ENCODE results near the gene CHDH. TPM values are rescaled to one million over a fixed set of nuclear protein-coding genes. Genes with fewer than 3 reads are reported as not detected.

The CHDH gene, protein sequence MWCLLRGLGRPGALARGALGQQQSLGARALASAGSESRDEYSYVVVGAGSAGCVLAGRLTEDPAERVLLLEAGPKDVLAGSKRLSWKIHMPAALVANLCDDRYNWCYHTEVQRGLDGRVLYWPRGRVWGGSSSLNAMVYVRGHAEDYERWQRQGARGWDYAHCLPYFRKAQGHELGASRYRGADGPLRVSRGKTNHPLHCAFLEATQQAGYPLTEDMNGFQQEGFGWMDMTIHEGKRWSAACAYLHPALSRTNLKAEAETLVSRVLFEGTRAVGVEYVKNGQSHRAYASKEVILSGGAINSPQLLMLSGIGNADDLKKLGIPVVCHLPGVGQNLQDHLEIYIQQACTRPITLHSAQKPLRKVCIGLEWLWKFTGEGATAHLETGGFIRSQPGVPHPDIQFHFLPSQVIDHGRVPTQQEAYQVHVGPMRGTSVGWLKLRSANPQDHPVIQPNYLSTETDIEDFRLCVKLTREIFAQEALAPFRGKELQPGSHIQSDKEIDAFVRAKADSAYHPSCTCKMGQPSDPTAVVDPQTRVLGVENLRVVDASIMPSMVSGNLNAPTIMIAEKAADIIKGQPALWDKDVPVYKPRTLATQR
- 0.15 and 0.99 TPM in 2 replicates for total RNA-seq

DNA sequence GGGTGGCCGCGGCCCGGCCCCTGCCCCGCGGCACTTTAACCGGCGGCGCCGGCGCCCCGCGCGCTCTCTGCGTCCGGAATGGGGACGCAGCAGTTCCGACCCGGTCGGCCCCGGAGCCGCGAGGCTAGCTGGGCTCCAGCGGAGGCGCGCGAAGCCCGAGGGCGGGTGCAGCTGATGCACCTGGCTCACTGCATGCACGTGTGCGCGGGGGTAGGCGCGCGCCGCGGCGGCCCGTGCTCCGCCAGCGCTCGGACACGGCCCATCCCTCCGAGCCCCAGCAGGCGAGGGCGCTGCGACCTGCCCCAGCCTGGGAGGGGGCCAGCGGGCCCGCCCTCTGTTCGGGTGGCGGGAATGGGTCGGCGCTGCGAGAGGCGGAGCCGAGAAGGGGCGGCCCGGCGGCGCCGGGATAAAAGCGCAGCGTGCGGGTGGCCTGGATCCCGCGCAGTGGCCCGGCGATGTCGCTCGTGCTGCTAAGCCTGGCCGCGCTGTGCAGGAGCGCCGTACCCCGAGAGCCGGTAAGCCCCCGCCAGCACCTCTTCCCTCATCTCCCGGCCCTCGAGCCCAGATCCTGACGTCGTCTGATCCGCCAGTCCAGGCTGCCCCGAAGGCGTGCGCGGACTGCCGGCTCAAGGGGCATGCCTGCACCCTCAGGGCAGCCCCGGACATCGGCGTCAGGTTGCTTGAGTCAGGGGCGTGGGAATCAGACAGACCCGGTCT is at the start of gene CHDH, which contains the start of gene IL17RB:
TSS of gene CHDH (minus strand) at position 286 of the 717 bp plus-strand sequence. CDS start 22,411 bp downstream, outside the sequence.
TSS of gene IL17RB (plus strand) at position 435 of the 717 bp plus-strand sequence. CDS start at position 456, 21 bp downstream.

DNA sequence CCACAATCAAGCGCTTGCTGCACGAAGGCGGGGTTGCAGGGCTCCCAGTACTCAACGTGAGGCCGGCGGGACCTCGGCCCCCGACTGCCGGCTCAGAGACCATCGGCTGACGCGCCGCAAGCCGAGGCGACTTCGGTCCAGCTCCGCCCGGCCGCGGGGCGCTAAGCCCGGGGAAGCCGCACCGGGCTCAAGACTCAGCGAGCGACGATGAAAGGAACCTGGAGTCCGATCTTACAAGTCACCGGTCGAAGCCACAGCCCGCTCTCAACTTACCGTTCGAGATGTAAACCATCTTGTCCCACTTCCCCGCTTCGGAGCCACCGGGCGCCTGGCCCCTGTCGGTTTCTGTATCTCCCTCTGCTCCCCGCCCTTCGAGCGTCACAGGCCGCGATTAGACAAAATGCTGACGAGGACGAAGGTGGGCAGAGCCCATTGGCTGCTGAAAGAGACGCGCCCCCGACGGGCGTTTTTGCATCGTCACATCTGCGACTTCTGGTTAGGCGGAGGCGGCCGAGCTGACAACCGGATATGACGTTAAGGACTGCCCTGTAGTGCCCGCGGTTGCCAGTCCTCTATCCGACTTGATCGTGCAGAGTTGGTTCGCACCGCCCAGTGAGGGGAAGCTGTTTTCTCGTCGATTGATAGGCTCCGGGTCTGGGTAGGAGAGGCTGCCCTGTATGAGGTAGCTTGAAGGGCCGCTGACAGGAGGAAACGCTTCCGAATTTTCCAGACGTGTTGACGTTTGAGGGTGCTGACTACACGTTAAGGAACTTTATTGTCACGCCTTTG is 45.5 kb upstream of the CHDH start, which contains the start of gene SELENOK:
TSS of gene SELENOK (minus strand) at position 363 of the 789 bp plus-strand sequence.

DNA sequence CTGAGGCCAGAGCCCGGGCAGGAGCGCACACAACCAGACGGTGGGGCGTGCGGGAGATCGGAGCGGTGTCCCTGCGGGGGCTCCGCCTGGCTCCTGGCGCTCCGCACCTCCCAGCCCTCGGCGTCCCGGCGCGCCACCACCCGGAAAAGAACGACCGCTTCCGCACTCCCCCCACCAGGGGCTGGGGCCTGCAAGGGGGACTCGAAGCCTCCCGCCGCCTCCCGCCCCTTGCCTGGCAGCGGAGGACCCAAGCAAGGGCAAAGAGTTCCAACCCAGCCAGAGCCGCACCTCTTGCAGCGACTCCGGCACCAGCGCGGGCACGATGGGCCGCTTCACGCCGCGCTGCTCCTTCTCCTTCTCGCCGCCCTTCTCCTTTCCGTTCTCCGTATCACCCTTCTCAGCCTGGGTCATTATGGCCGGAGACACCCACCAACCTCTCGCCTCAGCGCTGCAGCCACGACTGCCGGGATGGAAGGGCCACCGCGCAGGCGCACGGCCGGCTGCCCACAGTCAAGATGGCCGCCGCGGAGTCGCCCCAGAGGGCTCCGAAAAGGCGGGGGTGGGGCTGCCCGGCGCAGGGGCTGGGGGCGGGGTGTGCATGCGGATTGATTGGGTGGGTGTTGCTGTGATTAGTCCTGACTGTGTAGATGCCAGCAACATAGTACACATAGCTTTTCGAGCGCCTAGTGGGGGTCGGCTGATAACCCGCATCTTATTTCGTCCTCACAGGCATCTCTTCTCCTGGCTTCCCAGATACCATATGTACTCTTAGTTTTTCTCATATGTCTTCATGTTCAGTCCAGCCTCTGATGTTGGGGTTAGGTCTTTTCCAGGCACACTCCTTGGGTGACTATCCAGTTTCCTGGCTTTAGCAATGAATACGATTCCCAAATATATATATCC is 35.7 kb upstream of the CHDH start, which contains the start of gene ACTR8:
TSS of gene ACTR8 (minus strand) at position 462 of the 903 bp plus-strand sequence. CDS start at position 411, 51 bp downstream.

Other genes with a start within 250 kb of the CHDH start
- gene IL17RB, start 149 bp upstream of the CHDH start, total RNA-seq: under 0.01 and 0.17 TPM in 2 replicates
- gene ACTR8, start 35.7 kb upstream of the CHDH start, total RNA-seq: 35.2 and 60.4 TPM in 2 replicates
- gene SELENOK, start 45.4 kb upstream of the CHDH start, total RNA-seq: 10.9 and 21.8 TPM in 2 replicates

Data from smooth muscle cell of trachea (primary cell).